KOPT-K1 (cell line): ENCODE measurements around the gene FAM168B.
A peak's percentile ranks its signal among the peaks of the same experiment; 100 is the strongest.
"Not testable (repeated sequence)": the region's sequence is repeated elsewhere in the genome, so short reads cannot be mapped to it uniquely, and the experiment has no call there.

Source experiments
- H3K27ac ChIP-seq: fragments of 200-600 bp; sonication (generic); 2 replicates; pipeline ENCODE4 v1.5.1; 2016; ENCODE audit warnings: antibody characterized with exemption, mild to moderate bottlenecking, low read depth, low read length; ENCODE audit not compliant: poor library complexity, severe bottlenecking
- H3K36me3 ChIP-seq: fragments of 200-600 bp; sonication (generic); 2 replicates; pipeline ENCODE4 v1.5.1; 2017; ENCODE audit warnings: antibody characterized with exemption, mild to moderate bottlenecking, low read length, moderate library complexity; ENCODE audit not compliant: insufficient read depth
- H3K9me3 ChIP-seq: fragments of 200-600 bp; sonication (generic); 2 replicates; pipeline ENCODE4 v1.5.1; 2017; ENCODE audit warnings: antibody characterized with exemption, low read length, mild to moderate bottlenecking; ENCODE audit not compliant: insufficient read depth, poor library complexity, severe bottlenecking

The FAM168B gene

GRCh38 chr2:131093006-131093695 is at the start of gene FAM168B:
Gene FAM168B (minus strand): TSS chr2:131093460. CDS start chr2:131082646, 10,814 bp downstream.
- Histone ChIP-seq H3K9me3 (no peaks in the 10 kb centered on the region), H3K27ac (peak within 1 kb of the TSS; percentile 88), H3K36me3 (peaks cover 33% of the 10 kb centered on the region)

- no peak overlapping the region for H3K27ac ChIP-seq
- no peaks in the 10 kb centered on the region for H3K9me3 ChIP-seq
- peaks cover 95% of the 10 kb centered on the region for H3K36me3 ChIP-seq
These were observed 49.6 kb upstream of the FAM168B start for GRCh38 chr2:131142849-131143248.

GRCh38 chr2:131140581-131140980 is 47.3 kb upstream of the FAM168B start:
- Histone ChIP-seq H3K36me3 (peaks cover 83% of the 10 kb centered on the region), H3K9me3 (no peaks in the 10 kb centered on the region), H3K27ac (no peak overlapping the region)

GRCh38 chr2:131132729-131133128 is 39.5 kb upstream of the FAM168B start:
- Histone ChIP-seq H3K27ac (no peak overlapping the region), H3K36me3 (peaks cover 89% of the 10 kb centered on the region), H3K9me3 (no peaks in the 10 kb centered on the region)

- Histone ChIP-seq H3K27ac (no peak overlapping the region), H3K9me3 (no peaks in the 10 kb centered on the region), H3K36me3 (peaks cover 99% of the 10 kb centered on the region)
These were observed 37.0 kb upstream of the FAM168B start for GRCh38 chr2:131130298-131130596.

- H3K9me3 ChIP-seq: no peaks in the 10 kb centered on the region
- no peak overlapping the region for H3K27ac ChIP-seq
- peaks cover 95% of the 10 kb centered on the region for H3K36me3 ChIP-seq
These were observed 34.7 kb upstream of the FAM168B start for GRCh38 chr2:131127981-131128380.

- Histone ChIP-seq H3K27ac (no peak overlapping the region), H3K36me3 (peaks cover 95% of the 10 kb centered on the region), H3K9me3 (no peaks in the 10 kb centered on the region)
These were observed 33.8 kb upstream of the FAM168B start for GRCh38 chr2:131127076-131127475.

- Histone ChIP-seq H3K36me3 (peaks cover 93% of the 10 kb centered on the region), H3K9me3 (no peaks in the 10 kb centered on the region), H3K27ac (no peak overlapping the region)
These were observed 33.2 kb upstream of the FAM168B start for GRCh38 chr2:131126436-131126835.

- Histone ChIP-seq H3K27ac (no peak overlapping the region), H3K36me3 (peaks cover 90% of the 10 kb centered on the region), H3K9me3 (no peaks in the 10 kb centered on the region)
These were observed 32.0 kb upstream of the FAM168B start for GRCh38 chr2:131125195-131125757.

GRCh38 chr2:131123192-131123591 is 29.9 kb upstream of the FAM168B start:
- H3K9me3 ChIP-seq: no peaks in the 10 kb centered on the region
- H3K36me3 ChIP-seq: peaks cover 70% of the 10 kb centered on the region

GRCh38 chr2:131122496-131122895 is 29.2 kb upstream of the FAM168B start:
- H3K36me3 ChIP-seq: peaks cover 69% of the 10 kb centered on the region
- H3K9me3 ChIP-seq: no peaks in the 10 kb centered on the region
- no peak overlapping the region for H3K27ac ChIP-seq

More at GRCh38 chr2:131123192-131123591, 29.9 kb upstream of the FAM168B start:
- no peak overlapping the region for H3K27ac ChIP-seq

- Histone ChIP-seq H3K27ac (no peak overlapping the region), H3K9me3 (no peaks in the 10 kb centered on the region), H3K36me3 (peaks cover 67% of the 10 kb centered on the region)
These were observed 28.2 kb upstream of the FAM168B start for GRCh38 chr2:131121464-131121863.

- Histone ChIP-seq H3K9me3 (no peaks in the 10 kb centered on the region), H3K27ac (no peak overlapping the region), H3K36me3 (peaks cover 64% of the 10 kb centered on the region)
These were observed 27.6 kb upstream of the FAM168B start for GRCh38 chr2:131120815-131121317.

- H3K36me3 ChIP-seq: peaks cover 27% of the 10 kb centered on the region
- peaks cover 3% of the 10 kb centered on the region for H3K9me3 ChIP-seq
- H3K27ac ChIP-seq: peak overlapping the region; percentile 36
These were observed 22.5 kb upstream of the FAM168B start for GRCh38 chr2:131115752-131116151.

GRCh38 chr2:131114950-131115349 is 21.7 kb upstream of the FAM168B start:
- H3K27ac ChIP-seq, H3K9me3 ChIP-seq: not testable (repeated sequence)
- H3K36me3 ChIP-seq: peaks cover 29% of the 10 kb centered on the region
